Measurements from ENCODE around the gene IL36A. TPM values are rescaled to one million over a fixed set of nuclear protein-coding genes. Genes with fewer than 3 reads are reported as not detected.
A peak's percentile ranks its signal among the peaks of the same experiment; 100 is the strongest.

Gene IL36A, protein sequence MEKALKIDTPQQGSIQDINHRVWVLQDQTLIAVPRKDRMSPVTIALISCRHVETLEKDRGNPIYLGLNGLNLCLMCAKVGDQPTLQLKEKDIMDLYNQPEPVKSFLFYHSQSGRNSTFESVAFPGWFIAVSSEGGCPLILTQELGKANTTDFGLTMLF
- not detected for total RNA-seq

DNA sequence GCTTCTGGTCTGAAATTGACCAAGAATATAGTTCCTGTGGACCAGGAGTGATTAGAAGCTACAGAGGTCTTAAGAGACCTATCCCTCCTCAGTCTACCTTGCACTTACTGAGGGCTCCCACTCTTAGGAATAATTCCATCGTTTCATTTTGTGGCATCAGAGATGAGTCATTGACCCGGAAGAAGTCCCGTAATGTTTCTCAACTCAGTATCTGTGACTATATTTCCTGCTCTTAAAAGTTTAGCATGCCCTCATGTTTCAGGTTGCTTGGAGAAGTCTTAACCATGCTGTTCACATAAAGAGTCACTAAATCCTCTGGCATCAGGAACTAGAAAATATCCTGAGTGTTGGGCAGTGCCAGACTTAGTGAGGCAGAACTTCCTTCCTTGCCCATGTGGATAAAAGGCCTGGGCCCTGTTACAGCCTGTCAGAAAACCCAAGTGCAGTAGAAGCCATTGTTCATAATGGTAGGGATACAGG, at the start of gene IL36A:
Gene IL36A (plus strand): TSS at position 430 of the 480 bp plus-strand sequence. CDS start 413 bp downstream, outside the sequence.
- in situ Hi-C loops (cut with MboI; ENCODE audit: low sequenced_read_pairs in 4 of 4) (no loop called here), intact Hi-C loops (cut with DNase I; ENCODE audit: low total_unique reads) (no loop called here)
- no peak within 1 kb of the TSS for H3K27ac ChIP-seq
- H3K4me3 ChIP-seq, result no peak within 1 kb of the TSS
- no peaks in the 10 kb centered on the region for H3K9me3 ChIP-seq
- TF ChIP-seq POLR2A (IDR thresholded peaks at IDR 0.05), result no peak
- TF ChIP-seq, protein P1, sequence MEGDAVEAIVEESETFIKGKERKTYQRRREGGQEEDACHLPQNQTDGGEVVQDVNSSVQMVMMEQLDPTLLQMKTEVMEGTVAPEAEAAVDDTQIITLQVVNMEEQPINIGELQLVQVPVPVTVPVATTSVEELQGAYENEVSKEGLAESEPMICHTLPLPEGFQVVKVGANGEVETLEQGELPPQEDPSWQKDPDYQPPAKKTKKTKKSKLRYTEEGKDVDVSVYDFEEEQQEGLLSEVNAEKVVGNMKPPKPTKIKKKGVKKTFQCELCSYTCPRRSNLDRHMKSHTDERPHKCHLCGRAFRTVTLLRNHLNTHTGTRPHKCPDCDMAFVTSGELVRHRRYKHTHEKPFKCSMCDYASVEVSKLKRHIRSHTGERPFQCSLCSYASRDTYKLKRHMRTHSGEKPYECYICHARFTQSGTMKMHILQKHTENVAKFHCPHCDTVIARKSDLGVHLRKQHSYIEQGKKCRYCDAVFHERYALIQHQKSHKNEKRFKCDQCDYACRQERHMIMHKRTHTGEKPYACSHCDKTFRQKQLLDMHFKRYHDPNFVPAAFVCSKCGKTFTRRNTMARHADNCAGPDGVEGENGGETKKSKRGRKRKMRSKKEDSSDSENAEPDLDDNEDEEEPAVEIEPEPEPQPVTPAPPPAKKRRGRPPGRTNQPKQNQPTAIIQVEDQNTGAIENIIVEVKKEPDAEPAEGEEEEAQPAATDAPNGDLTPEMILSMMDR (IDR thresholded peaks at IDR 0.05 in 4 of 5, conservative IDR thresholded peaks at IDR 0.05 in 1 of 5), result no peak
- no peaks in the 10 kb centered on the region for H3K27me3 ChIP-seq
- H3K4me1 ChIP-seq, result no peaks in the 10 kb centered on the region
- no peak for ATAC-seq
- no peaks in the 10 kb centered on the region for H3K36me3 ChIP-seq
- DNase-seq, result no peak

DNA sequence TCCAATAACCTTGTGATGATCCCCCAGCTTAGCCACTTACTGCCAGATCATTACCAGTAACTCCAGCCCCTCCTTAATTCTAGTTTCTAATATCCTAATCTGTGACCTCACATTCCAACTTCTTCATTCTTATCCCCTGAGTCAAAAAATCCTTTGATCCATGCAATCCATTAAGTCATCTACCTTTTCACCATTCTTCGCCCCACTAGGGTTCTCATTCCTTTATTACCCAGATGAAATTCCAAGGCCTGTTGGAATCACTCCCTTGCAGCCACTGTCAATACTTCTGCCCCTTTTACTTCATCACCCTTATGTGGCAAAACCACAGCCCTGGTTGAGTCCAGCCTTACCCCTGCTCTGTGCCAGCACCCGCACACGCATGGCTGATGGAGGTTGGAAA, 47.7 kb upstream of the IL36A start:
- TF ChIP-seq, protein P1 (IDR thresholded peaks at IDR 0.05 in 4 of 5, conservative IDR thresholded peaks at IDR 0.05 in 1 of 5), result no peak
- Histone ChIP-seq H3K4me3 (no peak overlapping the region), H3K27me3 (no peaks in the 10 kb centered on the region), H3K9me3 (no peaks in the 10 kb centered on the region), H3K4me1 (no peaks in the 10 kb centered on the region), H3K27ac (no peak overlapping the region), H3K36me3 (no peaks in the 10 kb centered on the region)
- intact Hi-C loops (cut with DNase I; ENCODE audit: low total_unique reads), result no loop called here
- DNase-seq (no peak), ATAC-seq (no peak)
- in situ Hi-C loops (cut with MboI; ENCODE audit: low sequenced_read_pairs in 4 of 4), result loop anchor here in 1 of 4 donors (10.0 kb wide), 1 partner anchor 203 kb away; no protein-coding TSS in a partner anchor

DNA sequence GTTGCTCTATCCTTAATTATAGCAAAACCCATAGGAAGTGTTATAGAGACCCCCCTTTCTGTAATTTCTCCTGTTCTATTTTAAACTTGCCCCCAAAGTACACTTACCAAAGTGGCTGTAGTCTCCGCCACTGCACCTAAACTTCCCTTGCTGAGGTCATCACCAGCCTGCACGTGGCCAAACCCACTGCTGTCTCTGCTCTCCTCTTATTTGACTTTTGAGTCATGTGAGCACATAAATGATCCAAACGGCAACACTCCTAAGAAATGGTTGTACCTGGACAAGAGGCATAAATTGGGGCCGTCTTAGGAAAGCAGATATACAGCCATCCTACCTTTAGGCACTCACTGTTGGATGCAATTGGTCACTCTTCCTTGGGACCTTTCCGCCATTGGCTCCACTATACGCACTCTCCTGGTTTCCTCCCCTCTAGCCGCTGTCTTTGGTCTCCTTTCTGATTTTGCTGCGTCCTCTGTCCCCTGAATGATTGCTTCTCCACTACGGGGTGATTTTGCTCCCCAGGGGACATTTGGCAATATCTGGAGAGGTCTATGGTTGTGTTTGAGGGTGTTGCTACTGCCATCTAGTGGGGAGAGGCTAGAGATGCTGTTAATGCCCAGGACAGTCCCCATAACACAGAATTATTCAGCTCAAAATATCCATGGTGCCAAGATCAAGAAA, 46.7 kb upstream of the IL36A start:
- Histone ChIP-seq H3K4me1 (no peaks in the 10 kb centered on the region), H3K27me3 (no peaks in the 10 kb centered on the region), H3K36me3 (no peaks in the 10 kb centered on the region), H3K9me3 (no peaks in the 10 kb centered on the region), H3K4me3 (no peak overlapping the region), H3K27ac (no peak overlapping the region)
- intact Hi-C loops (cut with DNase I; ENCODE audit: low total_unique reads), result no loop called here
- TF ChIP-seq POLR2A (IDR thresholded peaks at IDR 0.05), result no peak
- TF ChIP-seq, protein P1 (IDR thresholded peaks at IDR 0.05 in 4 of 5, conservative IDR thresholded peaks at IDR 0.05 in 1 of 5), result peak in 3 of 5 experiments; percentile 35 to 53 (median 47)
- ATAC-seq, result no peak
- in situ Hi-C loops (cut with MboI; ENCODE audit: low sequenced_read_pairs in 4 of 4), result loop anchor here in 1 of 4 donors (10.0 kb wide), 1 partner anchor 204 kb away; no protein-coding TSS in a partner anchor
- no peak for DNase-seq

DNA sequence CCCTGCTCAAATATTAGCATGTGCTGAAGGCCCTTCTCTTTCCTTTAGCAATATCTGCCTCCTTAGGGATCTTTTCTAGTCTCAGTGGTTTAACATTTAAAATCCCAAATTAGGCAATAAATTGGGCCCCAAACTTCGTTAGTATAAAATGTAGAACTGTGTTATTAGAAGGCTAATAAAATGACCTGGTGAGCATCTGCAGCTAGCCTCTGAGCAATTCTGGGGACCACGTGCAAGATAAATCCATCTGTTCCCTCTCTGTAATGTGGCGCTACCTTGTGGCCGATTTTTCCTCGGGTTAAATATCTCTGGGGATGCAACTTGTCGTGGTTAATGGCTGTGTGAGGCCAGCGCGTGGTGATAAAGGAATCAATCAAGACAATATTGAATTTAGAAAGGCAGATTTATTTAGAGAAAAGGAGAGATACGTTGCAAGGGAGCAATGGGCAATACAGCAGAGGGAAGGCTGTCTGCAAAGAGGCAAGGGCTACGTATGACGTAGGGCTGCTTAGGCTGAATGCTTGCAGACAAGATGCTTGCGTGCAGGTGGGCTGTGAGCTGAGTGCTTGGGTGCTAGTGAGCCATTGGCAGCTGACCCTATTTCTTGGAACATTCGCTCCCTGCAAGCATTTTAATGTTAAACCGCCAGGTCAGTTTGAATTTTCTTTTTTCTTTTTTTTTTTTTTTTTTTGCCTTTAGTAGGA, 46.0 kb upstream of the IL36A start:
- Histone ChIP-seq H3K4me1 (no peaks in the 10 kb centered on the region), H3K27ac (no peak overlapping the region), H3K36me3 (no peaks in the 10 kb centered on the region), H3K27me3 (no peaks in the 10 kb centered on the region), H3K4me3 (no peak overlapping the region), H3K9me3 (no peaks in the 10 kb centered on the region)
- ATAC-seq (no peak), DNase-seq (no peak)
- intact Hi-C loops (cut with DNase I; ENCODE audit: low total_unique reads), result no loop called here
- TF ChIP-seq, protein P1 (IDR thresholded peaks at IDR 0.05 in 4 of 5, conservative IDR thresholded peaks at IDR 0.05 in 1 of 5), result no peak
- TF ChIP-seq POLR2A (IDR thresholded peaks at IDR 0.05), result no peak
- in situ Hi-C loops (cut with MboI; ENCODE audit: low sequenced_read_pairs in 4 of 4), result loop anchor here in 1 of 4 donors (10.0 kb wide), 1 partner anchor 204 kb away; no protein-coding TSS in a partner anchor

All from gastrocnemius medialis (tissue), 4 donors.